ENCODE data around the gene RYK.

- TF ChIP-seq, protein P1, sequence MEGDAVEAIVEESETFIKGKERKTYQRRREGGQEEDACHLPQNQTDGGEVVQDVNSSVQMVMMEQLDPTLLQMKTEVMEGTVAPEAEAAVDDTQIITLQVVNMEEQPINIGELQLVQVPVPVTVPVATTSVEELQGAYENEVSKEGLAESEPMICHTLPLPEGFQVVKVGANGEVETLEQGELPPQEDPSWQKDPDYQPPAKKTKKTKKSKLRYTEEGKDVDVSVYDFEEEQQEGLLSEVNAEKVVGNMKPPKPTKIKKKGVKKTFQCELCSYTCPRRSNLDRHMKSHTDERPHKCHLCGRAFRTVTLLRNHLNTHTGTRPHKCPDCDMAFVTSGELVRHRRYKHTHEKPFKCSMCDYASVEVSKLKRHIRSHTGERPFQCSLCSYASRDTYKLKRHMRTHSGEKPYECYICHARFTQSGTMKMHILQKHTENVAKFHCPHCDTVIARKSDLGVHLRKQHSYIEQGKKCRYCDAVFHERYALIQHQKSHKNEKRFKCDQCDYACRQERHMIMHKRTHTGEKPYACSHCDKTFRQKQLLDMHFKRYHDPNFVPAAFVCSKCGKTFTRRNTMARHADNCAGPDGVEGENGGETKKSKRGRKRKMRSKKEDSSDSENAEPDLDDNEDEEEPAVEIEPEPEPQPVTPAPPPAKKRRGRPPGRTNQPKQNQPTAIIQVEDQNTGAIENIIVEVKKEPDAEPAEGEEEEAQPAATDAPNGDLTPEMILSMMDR (IDR thresholded peaks at IDR 0.05), result no peak
- TF ChIP-seq POLR2A (IDR thresholded peaks at IDR 0.05; ENCODE audit: low read depth), result no peak
- TF ChIP-seq POLR2AphosphoS5 (IDR thresholded peaks at IDR 0.05), result no peak
- no peak for TF ChIP-seq EP300 (IDR thresholded peaks at IDR 0.05)
Observed at GRCh38 chr3:134134240-134134639, 116.4 kb downstream of the RYK start.
